GM12878 (cell line): ENCODE results near the gene CSTPP1. TPM values are rescaled to one million over a fixed set of nuclear protein-coding genes. Genes with fewer than 3 reads are reported as not detected.

Source experiments
- BCLAF1 ChIP-seq: fragments of 450-650 bp; IDR thresholded peaks from 2 replicates; pipeline ENCODE4 v1.6.1; 2017; ENCODE audit warnings: antibody characterized with exemption, mild to moderate bottlenecking, moderate library complexity
- MAX ChIP-seq: IDR thresholded peaks from 2 replicates; pipeline ENCODE4 v1.6.1; 2012; ENCODE audit warnings: low read depth, low read length, improper control_type of control experiment
- PAX8 ChIP-seq: fragments of 450-650 bp; IDR thresholded peaks from 2 replicates; pipeline ENCODE4 v1.6.1; 2017; ENCODE audit warnings: mild to moderate bottlenecking, moderate library complexity
- ZBTB11 ChIP-seq: fragments of 450-650 bp; formaldehyde crosslinking; IDR thresholded peaks from 2 replicates; pipeline ENCODE4 v1.5.0; 2022; ENCODE audit warnings: mild to moderate bottlenecking, missing genetic modification characterization
- polyA plus RNA-seq, 11 experiments: library from polyadenylated mRNA; depleted of rRNA in 4 of 11; unstranded in 6 of 11; stranded (reverse) in 5 of 11; fragments of >200 nt; fragmentation: Nextera tagmentation in 4 of 11; fragmentation: Illumina TruSeq in 1 of 11; extraction: Ambion mirVana in 4 of 11; extraction: Trizol in 1 of 11; gene quantifications; 1 replicate in 1 of 11; 2 replicates in 10 of 11; pipeline versions ENCODE4 v1.2.1 to v1.2.3, GENCODE V29; 2011 to 2016; ENCODE audit warnings: inconsistent platforms in 2 of 11, missing spikeins in 2 of 11, low read depth in 1 of 11
- total RNA-seq, 4 experiments: library from RNA; depleted of rRNA in 3 of 4; stranded (reverse); fragments of >200 nt in 3 of 4; fragmentation: Illumina TruSeq in 1 of 4; extraction: Trizol in 1 of 4; gene quantifications; 2 replicates each; pipeline versions ENCODE4 v1.2.1 to v1.2.3, GENCODE V29; 2013 to 2021

Gene CSTPP1
- total and polyA plus RNA-seq, 10 of the 15 experiments (the other 5 are each of a cell fraction or from before 2014, with no cell fraction given), result 7.1 to 23.4 (median 17.5) TPM

- TF ChIP-seq ZBTB11 (CRISPR knock-in tag) (no peak), BCLAF1 (no peak), MAX (no peak), PAX8 (no peak)
Measured at GRCh38 chr11:47055534-47055933, 119.0 kb downstream of the CSTPP1 start (continued).
